GM18505 (cell line): ENCODE measurements around the gene STAB2.

Experiments
- ATAC-seq: cut with Tn5 transposase; IDR thresholded peaks from one replicate; pipeline ENCODE4 v1.9.1; 2021; ENCODE audit not compliant: unreplicated experiment
- POLR2A ChIP-seq: IDR thresholded peaks from 4 replicates; pipeline ENCODE4 v1.6.1; 2011; ENCODE audit warnings: borderline replicate concordance; ENCODE audit not compliant: insufficient read depth, insufficient read length; ENCODE audit errors: extremely low read depth

STAB2 gene

DNA sequence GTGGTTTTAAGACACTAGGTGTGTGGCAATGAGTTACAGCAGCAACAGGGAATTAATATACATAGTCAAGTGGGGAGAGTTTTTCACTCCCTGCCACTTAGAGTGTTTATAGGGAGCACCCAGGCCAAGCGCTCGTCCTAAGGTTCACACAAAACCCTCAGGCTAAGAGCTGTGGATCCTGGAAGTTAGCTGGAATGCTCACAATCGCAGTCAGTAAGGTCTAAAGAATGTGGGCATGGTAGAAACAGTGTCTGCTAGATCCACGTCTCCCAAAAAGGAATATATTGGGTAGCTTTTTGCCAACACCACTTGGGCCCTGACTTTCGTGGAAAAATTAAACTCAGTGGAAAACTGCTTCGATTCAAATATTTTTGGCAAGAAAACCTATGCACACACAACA, 36.6 kb downstream of the STAB2 start:
- TF ChIP-seq POLR2A: no peak
- ATAC-seq: no peak

DNA sequence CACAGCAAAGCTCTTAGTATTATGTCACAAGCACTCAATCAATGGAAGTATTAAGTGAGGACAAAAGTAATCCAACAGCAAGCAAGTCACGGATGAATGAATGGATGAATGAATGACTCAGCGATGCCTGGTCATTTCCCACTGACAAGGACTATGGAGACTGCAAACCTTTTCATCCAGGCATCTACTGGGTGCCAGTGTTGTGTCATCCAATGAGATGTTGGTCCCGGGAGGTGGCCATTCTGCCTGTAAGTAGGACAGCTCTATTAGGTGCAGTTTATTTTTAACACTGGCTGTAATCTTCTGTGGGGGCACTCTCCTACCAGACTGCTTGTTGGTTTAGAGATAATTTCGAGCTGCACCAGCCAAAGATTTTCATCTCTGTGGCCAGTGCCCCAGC, 39.4 kb downstream of the STAB2 start:
- ATAC-seq: no peak
- no peak for TF ChIP-seq POLR2A

DNA sequence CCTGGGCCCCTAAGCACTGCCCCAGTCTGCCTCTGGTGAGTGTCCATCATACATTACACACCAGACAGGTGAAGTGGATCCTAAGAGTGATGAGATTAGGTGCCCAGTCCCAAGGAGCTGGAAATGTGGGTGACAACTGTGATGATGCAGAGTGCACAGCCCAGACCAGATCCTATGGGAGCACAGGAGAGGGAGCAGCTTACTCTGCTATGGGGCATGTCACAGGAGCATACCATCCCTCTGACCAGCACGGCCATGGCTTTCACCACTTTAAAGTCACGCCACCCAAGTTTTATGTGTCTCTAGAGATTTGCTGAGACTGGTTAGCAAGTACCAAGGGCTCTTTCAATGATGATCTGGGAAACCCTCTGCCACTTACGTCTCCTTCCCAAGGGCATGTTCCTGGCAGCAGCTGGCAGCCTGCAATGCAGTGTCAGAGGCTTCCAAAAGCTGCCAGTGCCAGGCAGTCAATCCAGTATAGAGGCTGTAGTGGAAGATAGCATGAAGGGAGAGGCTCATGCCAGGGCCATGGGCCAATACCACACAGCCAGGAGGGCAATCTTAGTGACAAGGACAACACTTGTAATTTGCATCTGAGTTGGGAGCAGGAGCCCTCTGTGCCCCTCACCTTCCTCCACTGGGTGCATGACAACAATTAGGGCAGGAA, 40.2 kb downstream of the STAB2 start:
- ATAC-seq: no peak
- no peak for TF ChIP-seq POLR2A

GRCh38 chr12:103632554-103633216, 45.6 kb downstream of the STAB2 start:
- TF ChIP-seq POLR2A: no peak
- peak; percentile 80 for ATAC-seq

DNA sequence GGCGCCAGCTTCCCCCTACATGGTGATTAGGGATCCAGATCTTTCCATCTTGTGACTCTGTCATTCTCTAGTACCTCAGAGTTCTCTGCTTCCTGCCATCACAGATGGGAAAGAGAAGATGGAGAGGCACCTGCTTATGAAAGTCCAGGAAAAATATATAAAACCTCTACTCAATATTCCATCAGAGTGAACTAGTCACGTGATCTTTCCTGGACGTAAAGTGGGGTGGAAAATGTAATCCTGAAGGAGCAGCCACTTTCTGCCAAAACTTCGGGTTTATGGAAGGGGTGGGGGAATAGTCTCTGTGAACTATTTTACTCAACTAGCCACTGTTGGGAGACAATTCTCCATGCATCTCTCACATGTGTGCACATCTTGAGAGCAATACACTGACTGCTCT, 47.7 kb downstream of the STAB2 start:
- no peak for TF ChIP-seq POLR2A
- no peak for ATAC-seq

- TF ChIP-seq POLR2A: no peak
- no peak for ATAC-seq
These were observed 48.3 kb downstream of the STAB2 start for GRCh38 chr12:103635419-103635818.

DNA sequence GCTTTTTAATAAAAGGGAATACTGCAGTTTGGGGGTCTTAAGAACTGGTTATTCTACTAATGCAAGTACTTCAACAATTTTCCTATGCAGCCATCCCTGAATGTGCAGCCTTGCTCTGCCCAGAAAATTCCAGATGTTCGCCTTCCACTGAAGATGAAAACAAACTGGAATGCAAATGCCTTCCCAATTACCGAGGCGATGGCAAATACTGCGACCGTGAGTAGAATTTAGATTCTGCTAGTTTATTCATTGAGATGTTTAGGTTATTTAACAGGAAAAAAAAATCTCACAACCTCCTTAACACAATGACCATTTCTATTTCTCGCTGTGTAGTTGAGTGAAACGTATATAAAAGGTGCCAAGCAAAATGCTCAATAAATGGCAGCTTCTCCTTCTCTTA, 49.9 kb downstream of the STAB2 start:
- no peak for ATAC-seq
- TF ChIP-seq POLR2A: no peak

DNA sequence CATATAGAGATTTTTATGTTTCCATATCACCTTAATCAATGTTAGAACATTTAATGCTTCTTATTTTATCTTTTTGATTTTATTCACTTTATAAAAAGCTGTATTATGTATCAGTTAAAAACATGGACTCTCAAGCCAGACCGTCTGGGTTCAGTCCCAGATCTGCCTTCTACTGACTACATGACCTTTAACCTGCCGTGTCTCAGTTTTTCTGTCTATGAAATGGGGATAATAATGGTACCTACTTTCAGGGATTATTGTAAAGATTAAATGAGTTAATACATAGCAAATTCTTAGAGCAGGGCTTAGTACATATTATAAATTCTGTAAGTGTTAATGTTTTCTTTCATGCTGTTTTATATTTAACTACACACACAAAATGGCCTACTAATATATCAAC, 50.4 kb downstream of the STAB2 start:
- TF ChIP-seq POLR2A: no peak
- ATAC-seq: no peak

- ATAC-seq: no peak
These were observed 52.9 kb downstream of the STAB2 start for GRCh38 chr12:103639983-103640382.

DNA sequence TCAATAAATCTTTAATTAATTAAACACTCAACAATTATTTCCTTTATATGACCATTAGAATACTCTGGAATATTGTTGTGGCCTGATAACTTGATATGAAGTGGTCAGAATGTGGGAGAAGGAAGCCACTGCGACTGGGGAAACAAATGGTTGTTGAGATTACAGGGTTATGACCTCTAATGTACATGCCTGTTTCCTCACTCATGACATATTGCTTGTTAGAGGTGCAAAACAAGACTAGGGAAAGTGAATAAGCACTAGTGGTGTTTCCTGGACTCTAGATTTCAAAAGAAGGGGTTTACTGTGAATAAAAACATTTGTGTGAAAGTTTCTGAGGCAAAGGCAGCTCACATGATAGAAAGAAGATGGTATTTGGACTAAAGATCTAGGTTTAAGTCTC, 53.3 kb downstream of the STAB2 start:
- no peak for TF ChIP-seq POLR2A
- ATAC-seq: no peak

More at GRCh38 chr12:103639983-103640382, 52.9 kb downstream of the STAB2 start:
- no peak for TF ChIP-seq POLR2A

DNA sequence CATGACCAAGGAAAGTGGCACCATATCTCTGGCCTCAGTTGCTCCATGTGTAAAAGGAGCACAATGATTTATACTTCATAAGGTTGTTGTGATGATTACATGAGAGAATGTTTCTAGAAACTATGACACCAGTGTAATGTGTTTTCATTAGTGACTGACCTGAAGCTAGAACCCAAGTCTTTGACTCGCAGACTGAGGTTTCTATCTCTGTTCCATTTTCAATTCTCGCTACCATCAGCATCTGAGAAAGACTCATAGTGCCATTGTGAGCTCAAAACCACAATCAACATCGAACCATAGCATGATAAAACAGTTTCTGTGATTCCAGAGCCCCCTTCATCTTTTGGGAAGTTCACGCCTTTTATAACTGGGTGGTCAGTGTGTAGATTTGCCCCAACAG, 53.8 kb downstream of the STAB2 start:
- ATAC-seq: no peak

GRCh38 chr12:103642240-103642864, 55.3 kb downstream of the STAB2 start:
- no peak for ATAC-seq

More for the DNA sequence above, 53.8 kb downstream of the STAB2 start:
- no peak for TF ChIP-seq POLR2A

GRCh38 chr12:103645202-103645601, 58.1 kb downstream of the STAB2 start:
- no peak for TF ChIP-seq POLR2A
- no peak for ATAC-seq

More at GRCh38 chr12:103642240-103642864, 55.3 kb downstream of the STAB2 start:
- TF ChIP-seq POLR2A: no peak

DNA sequence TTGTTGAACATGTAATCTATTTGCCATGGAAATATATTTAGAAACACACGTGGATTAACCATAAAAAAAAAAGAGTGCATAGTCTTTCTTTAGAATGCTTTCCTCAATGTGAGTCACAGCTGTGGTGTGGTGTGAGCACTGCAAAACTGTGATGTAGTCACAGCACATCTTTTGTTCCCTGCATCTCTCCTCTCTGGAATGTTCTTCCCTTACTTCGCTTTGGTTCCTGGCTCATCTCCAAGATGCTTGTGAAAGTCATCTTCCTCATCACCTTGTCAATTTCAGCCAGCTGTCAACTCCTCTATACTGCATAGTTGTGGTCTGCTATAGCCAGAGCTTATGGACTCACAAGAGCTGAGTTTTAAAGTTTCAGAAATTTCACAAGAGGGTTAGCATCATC, 60.2 kb downstream of the STAB2 start:
- no peak for TF ChIP-seq POLR2A
- ATAC-seq: no peak
